Esophagus muscularis mucosa (tissue), 2 donors: ENCODE measurements around the gene DOK5.

Source experiments
- EP300 ChIP-seq: sonication (generic); formaldehyde crosslinking; IDR thresholded peaks from one replicate; pipeline ENCODE4 v1.6.1; 2017; ENCODE audit warnings: antibody characterized with exemption
- POLR2A ChIP-seq: fragments of 450-650 bp; IDR thresholded peaks from one replicate; pipeline ENCODE4 v1.6.1; 2017; ENCODE audit warnings: antibody characterized with exemption, moderate library complexity, mild to moderate bottlenecking, low read depth

GRCh38 chr20:54658525-54658924, 183.1 kb downstream of the DOK5 start:
- TF ChIP-seq POLR2A (no peak), EP300 (no peak)
